ENCODE results near the gene LYRM2. TPM values are rescaled to one million over a fixed set of nuclear protein-coding genes. Genes with fewer than 3 reads are reported as not detected.

The LYRM2 gene
- polyA plus RNA-seq, 4 donors = 8.3 to 41.8 (median 22.0) TPM

GRCh38 chr6:89661559-89661958 is 23.0 kb upstream of the LYRM2 start:
- no peak overlapping the region for H3K4me3 ChIP-seq (ENCODE audit: low read depth in 1 of 3, low read length in 3 of 3)
- no peaks in the 10 kb centered on the region for H3K9me3 ChIP-seq (ENCODE audit: control insufficient read depth in 2 of 2, insufficient read depth in 1 of 2, low read depth in 1 of 2, low read length in 1 of 2)
- DNase-seq = no peak
- 87 to 92% (median 92%) methylated on average over 1 of the region's 1 CpG for WGBS, 3 donors
- peaks cover 7 to 51% (median 17%) of the 10 kb centered on the region in 3 donors for H3K36me3 ChIP-seq (ENCODE audit: control insufficient read depth in 3 of 3, insufficient read depth in 2 of 3, low read depth in 1 of 3, low read length in 3 of 3)
- FAIRE-seq = no peak
- no peak overlapping the region for H3K27ac ChIP-seq (ENCODE audit: low read depth in 1 of 3, low read length in 2 of 3)
- no peaks in the 10 kb centered on the region for H3K4me1 ChIP-seq (ENCODE audit: control insufficient read depth in 3 of 3, insufficient read depth in 2 of 3, low read depth in 1 of 3, low read length in 2 of 3)
- no peaks in the 10 kb centered on the region for H3K27me3 ChIP-seq (ENCODE audit: control insufficient read depth in 3 of 3, insufficient read depth in 3 of 3, low read length in 3 of 3)

DNA sequence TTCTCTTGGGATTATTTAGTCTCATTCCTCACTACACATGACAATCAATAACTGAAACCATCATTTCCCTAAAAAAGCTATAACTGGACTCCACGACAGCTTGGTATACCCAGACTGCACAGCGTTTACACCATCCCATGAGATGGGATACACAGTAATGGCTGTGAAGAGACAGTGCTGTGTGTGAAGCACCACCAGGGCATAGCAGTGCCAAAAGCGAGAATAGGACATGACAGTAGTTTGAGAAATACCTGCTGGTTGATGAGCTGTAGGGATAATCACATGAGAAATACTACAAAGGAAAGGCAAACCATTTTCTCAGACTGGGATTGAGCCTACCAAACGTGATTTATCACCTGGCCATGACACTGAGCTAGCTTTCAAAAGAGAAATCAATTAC is 22.4 kb upstream of the LYRM2 start:
- DNase-seq (no peak), FAIRE-seq (no peak)
- Histone ChIP-seq H3K4me1 (ENCODE audit: control insufficient read depth in 3 of 3, insufficient read depth in 2 of 3, low read depth in 1 of 3, low read length in 2 of 3) (no peaks in the 10 kb centered on the region), H3K27me3 (ENCODE audit: control insufficient read depth in 3 of 3, insufficient read depth in 3 of 3, low read length in 3 of 3) (no peaks in the 10 kb centered on the region), H3K27ac (ENCODE audit: low read depth in 1 of 3, low read length in 2 of 3) (no peak overlapping the region), H3K36me3 (ENCODE audit: control insufficient read depth in 3 of 3, insufficient read depth in 2 of 3, low read depth in 1 of 3, low read length in 3 of 3) (peaks cover 8 to 50% (median 17%) of the 10 kb centered on the region in 3 donors), H3K4me3 (ENCODE audit: low read depth in 1 of 3, low read length in 3 of 3) (no peak overlapping the region), H3K9me3 (ENCODE audit: control insufficient read depth in 2 of 2, insufficient read depth in 1 of 2, low read depth in 1 of 2, low read length in 1 of 2) (no peaks in the 10 kb centered on the region)
- WGBS, 3 donors = 87 to 93% (median 92%) methylated on average over 4 of the region's 4 CpGs

GRCh38 chr6:89657445-89658158 is 19.1 kb upstream of the LYRM2 start:
- Histone ChIP-seq H3K4me1 (ENCODE audit: control insufficient read depth in 3 of 3, insufficient read depth in 2 of 3, low read depth in 1 of 3, low read length in 2 of 3) (no peaks in the 10 kb centered on the region), H3K9me3 (ENCODE audit: control insufficient read depth in 2 of 2, insufficient read depth in 1 of 2, low read depth in 1 of 2, low read length in 1 of 2) (no peaks in the 10 kb centered on the region), H3K36me3 (ENCODE audit: control insufficient read depth in 3 of 3, insufficient read depth in 2 of 3, low read depth in 1 of 3, low read length in 3 of 3) (peaks cover 12 to 40% (median 16%) of the 10 kb centered on the region in 3 donors), H3K27ac (ENCODE audit: low read depth in 1 of 3, low read length in 2 of 3) (no peak overlapping the region), H3K27me3 (ENCODE audit: control insufficient read depth in 3 of 3, insufficient read depth in 3 of 3, low read length in 3 of 3) (no peaks in the 10 kb centered on the region), H3K4me3 (ENCODE audit: low read depth in 1 of 3, low read length in 3 of 3) (no peak overlapping the region)
- no peak for FAIRE-seq
- 84 to 91% (median 87%) methylated on average over 13 of the region's 13 CpGs for WGBS, 3 donors
- DNase-seq = no peak

- Histone ChIP-seq H3K4me1 (ENCODE audit: control insufficient read depth in 3 of 3, insufficient read depth in 2 of 3, low read depth in 1 of 3, low read length in 2 of 3) (no peaks in the 10 kb centered on the region), H3K4me3 (ENCODE audit: low read depth in 1 of 3, low read length in 3 of 3) (no peak overlapping the region), H3K36me3 (ENCODE audit: control insufficient read depth in 3 of 3, insufficient read depth in 2 of 3, low read depth in 1 of 3, low read length in 3 of 3) (peaks cover 12 to 36% (median 21%) of the 10 kb centered on the region in 3 donors), H3K9me3 (ENCODE audit: control insufficient read depth in 2 of 2, insufficient read depth in 1 of 2, low read depth in 1 of 2, low read length in 1 of 2) (no peaks in the 10 kb centered on the region), H3K27me3 (ENCODE audit: control insufficient read depth in 3 of 3, insufficient read depth in 3 of 3, low read length in 3 of 3) (no peaks in the 10 kb centered on the region), H3K27ac (ENCODE audit: low read depth in 1 of 3, low read length in 2 of 3) (no peak overlapping the region)
- no peak for DNase-seq
- WGBS, 3 donors = 91 to 97% (median 97%) methylated on average over 2 of the region's 2 CpGs
- FAIRE-seq = no peak
Measured at GRCh38 chr6:89655122-89655521, 16.6 kb upstream of the LYRM2 start.

- H3K36me3 ChIP-seq (ENCODE audit: control insufficient read depth in 3 of 3, insufficient read depth in 2 of 3, low read depth in 1 of 3, low read length in 3 of 3) = peaks cover 4 to 27% (median 23%) of the 10 kb centered on the region in 3 donors
- H3K27ac ChIP-seq (ENCODE audit: low read depth in 1 of 3, low read length in 2 of 3) = no peak overlapping the region
- DNase-seq (no peak), FAIRE-seq (no peak)
- H3K27me3 ChIP-seq (ENCODE audit: control insufficient read depth in 3 of 3, insufficient read depth in 3 of 3, low read length in 3 of 3) = no peaks in the 10 kb centered on the region
- no peak overlapping the region for H3K4me3 ChIP-seq (ENCODE audit: low read depth in 1 of 3, low read length in 3 of 3)
- H3K9me3 ChIP-seq (ENCODE audit: control insufficient read depth in 2 of 2, insufficient read depth in 1 of 2, low read depth in 1 of 2, low read length in 1 of 2) = no peaks in the 10 kb centered on the region
- no peaks in the 10 kb centered on the region for H3K4me1 ChIP-seq (ENCODE audit: control insufficient read depth in 3 of 3, insufficient read depth in 2 of 3, low read depth in 1 of 3, low read length in 2 of 3)
- WGBS, 3 donors = 93 to 99% (median 94%) methylated on average over 8 of the region's 8 CpGs
Measured at GRCh38 chr6:89650579-89650978, 12.0 kb upstream of the LYRM2 start.

DNA sequence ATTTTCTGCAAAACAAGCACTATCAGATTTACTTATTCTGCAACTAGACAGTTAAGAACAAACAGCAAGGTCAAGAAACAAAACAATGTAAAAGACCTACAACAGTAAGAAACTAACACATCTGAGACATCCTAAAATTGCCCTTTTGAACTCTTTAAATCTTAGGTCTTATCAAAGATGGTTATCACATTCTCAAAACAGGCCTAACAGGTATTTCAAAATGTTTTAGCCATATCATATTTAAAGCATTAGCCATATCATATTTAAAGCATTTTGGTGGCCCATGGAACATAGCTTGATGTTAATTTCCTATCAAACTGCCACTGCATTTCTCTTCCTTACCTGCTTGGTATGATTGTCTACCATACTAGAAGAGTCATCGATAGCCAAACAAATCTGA is 11.1 kb upstream of the LYRM2 start:
- H3K4me1 ChIP-seq (ENCODE audit: control insufficient read depth in 3 of 3, insufficient read depth in 2 of 3, low read depth in 1 of 3, low read length in 2 of 3) = no peaks in the 10 kb centered on the region
- WGBS, 3 donors = 96 to 98% (median 97%) methylated on average over 1 of the region's 1 CpG
- H3K9me3 ChIP-seq (ENCODE audit: control insufficient read depth in 2 of 2, insufficient read depth in 1 of 2, low read depth in 1 of 2, low read length in 1 of 2) = no peaks in the 10 kb centered on the region
- FAIRE-seq = no peak
- H3K27ac ChIP-seq (ENCODE audit: low read depth in 1 of 3, low read length in 2 of 3) = no peak overlapping the region
- no peak overlapping the region for H3K4me3 ChIP-seq (ENCODE audit: low read depth in 1 of 3, low read length in 3 of 3)
- H3K27me3 ChIP-seq (ENCODE audit: control insufficient read depth in 3 of 3, insufficient read depth in 3 of 3, low read length in 3 of 3) = no peaks in the 10 kb centered on the region
- peaks cover 9 to 26% (median 23%) of the 10 kb centered on the region in 3 donors for H3K36me3 ChIP-seq (ENCODE audit: control insufficient read depth in 3 of 3, insufficient read depth in 2 of 3, low read depth in 1 of 3, low read length in 3 of 3)
- no peak for DNase-seq

DNA sequence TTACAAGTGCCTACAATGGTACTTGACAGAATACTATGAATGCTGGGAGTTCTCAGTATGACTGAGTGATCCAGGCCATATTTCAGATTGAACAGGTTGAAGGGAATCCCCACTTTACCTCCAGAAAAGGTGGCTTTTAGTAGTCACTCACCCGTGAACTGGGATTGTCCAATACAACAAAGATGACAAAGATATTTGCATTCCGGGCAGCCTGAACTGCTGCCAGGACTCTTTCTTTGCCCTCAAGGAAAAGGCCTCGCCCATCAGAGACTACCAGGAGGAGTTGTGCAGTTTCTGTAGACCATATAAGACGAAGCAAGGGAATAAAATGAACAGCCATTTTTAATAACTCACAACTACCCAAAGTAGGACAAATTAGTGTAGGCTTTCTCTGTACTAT is 6.3 kb upstream of the LYRM2 start:
- H3K4me1 ChIP-seq (ENCODE audit: control insufficient read depth in 3 of 3, insufficient read depth in 2 of 3, low read depth in 1 of 3, low read length in 2 of 3) = no peaks in the 10 kb centered on the region
- no peak for DNase-seq
- H3K27me3 ChIP-seq (ENCODE audit: control insufficient read depth in 3 of 3, insufficient read depth in 3 of 3, low read length in 3 of 3) = no peaks in the 10 kb centered on the region
- H3K9me3 ChIP-seq (ENCODE audit: control insufficient read depth in 2 of 2, insufficient read depth in 1 of 2, low read depth in 1 of 2, low read length in 1 of 2) = no peaks in the 10 kb centered on the region
- no peak overlapping the region for H3K4me3 ChIP-seq (ENCODE audit: low read depth in 1 of 3, low read length in 3 of 3)
- H3K27ac ChIP-seq (ENCODE audit: low read depth in 1 of 3, low read length in 2 of 3) = no peak overlapping the region
- FAIRE-seq = no peak
- 77 to 88% (median 87%) methylated on average over 4 of the region's 4 CpGs for WGBS, 3 donors
- H3K36me3 ChIP-seq (ENCODE audit: control insufficient read depth in 3 of 3, insufficient read depth in 2 of 3, low read depth in 1 of 3, low read length in 3 of 3) = peaks cover 10 to 20% (median 11%) of the 10 kb centered on the region in 3 donors

- peak in 1 of 2 donors; percentile 9 for DNase-seq
- Histone ChIP-seq H3K4me3 (ENCODE audit: low read depth in 1 of 3, low read length in 3 of 3) (no peak overlapping the region), H3K9me3 (ENCODE audit: control insufficient read depth in 2 of 2, insufficient read depth in 1 of 2, low read depth in 1 of 2, low read length in 1 of 2) (no peaks in the 10 kb centered on the region), H3K27ac (ENCODE audit: low read depth in 1 of 3, low read length in 2 of 3) (no peak overlapping the region), H3K27me3 (ENCODE audit: control insufficient read depth in 3 of 3, insufficient read depth in 3 of 3, low read length in 3 of 3) (no peaks in the 10 kb centered on the region), H3K36me3 (ENCODE audit: control insufficient read depth in 3 of 3, insufficient read depth in 2 of 3, low read depth in 1 of 3, low read length in 3 of 3) (peaks cover 10 to 16% (median 10%) of the 10 kb centered on the region in 3 donors), H3K4me1 (ENCODE audit: control insufficient read depth in 3 of 3, insufficient read depth in 2 of 3, low read depth in 1 of 3, low read length in 2 of 3) (peaks cover 0 to 4% (median 0%) of the 10 kb centered on the region in 3 donors)
- FAIRE-seq = no peak
- WGBS, 3 donors = 47 to 60% (median 55%) methylated on average over 3 of the region's 3 CpGs
Measured at GRCh38 chr6:89643406-89643805, 4.9 kb upstream of the LYRM2 start.

DNA sequence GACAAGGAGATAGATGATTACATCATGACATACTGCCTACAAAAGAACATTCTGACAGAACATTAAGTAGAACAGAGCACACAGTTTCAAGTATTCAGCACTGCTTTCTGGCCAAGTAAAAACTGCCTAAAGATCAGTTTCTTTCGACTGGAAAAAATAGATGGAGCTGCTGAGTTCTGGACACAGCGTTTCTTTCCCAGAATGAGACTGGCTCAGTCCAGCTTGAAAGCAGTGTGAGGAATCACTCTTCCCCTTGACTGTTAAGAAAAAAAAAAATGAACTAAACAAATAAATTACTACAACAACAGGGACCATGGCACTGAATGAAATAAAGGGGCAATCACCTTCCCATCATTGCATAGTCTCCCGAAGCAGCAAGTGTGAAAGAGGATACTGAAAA is 4.4 kb upstream of the LYRM2 start:
- H3K36me3 ChIP-seq (ENCODE audit: control insufficient read depth in 3 of 3, insufficient read depth in 2 of 3, low read depth in 1 of 3, low read length in 3 of 3) = peaks cover 10 to 15% (median 10%) of the 10 kb centered on the region in 3 donors
- WGBS, 3 donors = 78 to 93% (median 88%) methylated on average over 3 of the region's 3 CpGs
- no peak overlapping the region for H3K4me3 ChIP-seq (ENCODE audit: low read depth in 1 of 3, low read length in 3 of 3)
- FAIRE-seq (no peak), DNase-seq (no peak)
- no peaks in the 10 kb centered on the region for H3K9me3 ChIP-seq (ENCODE audit: control insufficient read depth in 2 of 2, insufficient read depth in 1 of 2, low read depth in 1 of 2, low read length in 1 of 2)
- peaks cover 0 to 4% (median under 1%) of the 10 kb centered on the region in 3 donors for H3K4me1 ChIP-seq (ENCODE audit: control insufficient read depth in 3 of 3, insufficient read depth in 2 of 3, low read depth in 1 of 3, low read length in 2 of 3)
- H3K27ac ChIP-seq (ENCODE audit: low read depth in 1 of 3, low read length in 2 of 3) = no peak overlapping the region
- no peaks in the 10 kb centered on the region for H3K27me3 ChIP-seq (ENCODE audit: control insufficient read depth in 3 of 3, insufficient read depth in 3 of 3, low read length in 3 of 3)
